ENCODE data around the gene SIRT5. TPM values are rescaled to one million over a fixed set of nuclear protein-coding genes. Genes with fewer than 3 reads are reported as not detected.

The SIRT5 gene
- total and polyA plus RNA-seq, 2 experiments from 2014 or later, result 16.3 to 21.7 TPM

GRCh38 chr6:13574149-13574570 is 241 bp upstream of the SIRT5 start:
- peak overlapping the region; percentile 61 for H3K4me3 ChIP-seq
- H3K36me3 ChIP-seq, result no peaks in the 10 kb centered on the region
- peak; percentile 94 to 96 for DNase-seq (ENCODE audit: low read depth in 1 of 2, low spot score in 1 of 2)
- H3K4me1 ChIP-seq (ENCODE audit: low read depth), result peaks cover 10% of the 10 kb centered on the region
- no peaks in the 10 kb centered on the region for H3K27me3 ChIP-seq
- peak; percentile 47 for TF ChIP-seq CTCF (IDR thresholded peaks at IDR 0.05; ENCODE audit: low read depth, low read length)
- no peaks in the 10 kb centered on the region for H3K9me3 ChIP-seq (ENCODE audit: low read depth)
- H3K27ac ChIP-seq, result peak overlapping the region; percentile 91

- H3K4me3 ChIP-seq, result peak overlapping the region; percentile 61
- no peaks in the 10 kb centered on the region for H3K9me3 ChIP-seq (ENCODE audit: low read depth)
- no peak for TF ChIP-seq CTCF (IDR thresholded peaks at IDR 0.05; ENCODE audit: low read depth, low read length)
- peak overlapping the region; percentile 56 for H3K27ac ChIP-seq
- H3K27me3 ChIP-seq, result no peaks in the 10 kb centered on the region
- peaks cover 15% of the 10 kb centered on the region for H3K4me1 ChIP-seq (ENCODE audit: low read depth)
- H3K36me3 ChIP-seq, result no peaks in the 10 kb centered on the region
- no peak for DNase-seq (ENCODE audit: low read depth in 1 of 2, low spot score in 1 of 2)
These were observed 975 bp downstream of the SIRT5 start for GRCh38 chr6:13575377-13575775.

- H3K27me3 ChIP-seq, result no peaks in the 10 kb centered on the region
- H3K4me3 ChIP-seq, result no peak overlapping the region
- DNase-seq (ENCODE audit: low read depth in 1 of 2, low spot score in 1 of 2), result no peak
- no peak overlapping the region for H3K27ac ChIP-seq
- TF ChIP-seq CTCF (IDR thresholded peaks at IDR 0.05; ENCODE audit: low read depth, low read length), result no peak
- H3K4me1 ChIP-seq (ENCODE audit: low read depth), result peaks cover 15% of the 10 kb centered on the region
- H3K36me3 ChIP-seq, result no peaks in the 10 kb centered on the region
- H3K9me3 ChIP-seq (ENCODE audit: low read depth), result no peaks in the 10 kb centered on the region
These were observed 1.6 kb downstream of the SIRT5 start for GRCh38 chr6:13576017-13576416.

GRCh38 chr6:13577926-13578325 is 3.5 kb downstream of the SIRT5 start:
- TF ChIP-seq CTCF (IDR thresholded peaks at IDR 0.05; ENCODE audit: low read depth, low read length), result no peak
- Histone ChIP-seq H3K27me3 (no peaks in the 10 kb centered on the region), H3K9me3 (ENCODE audit: low read depth) (no peaks in the 10 kb centered on the region), H3K4me1 (ENCODE audit: low read depth) (peaks cover 15% of the 10 kb centered on the region), H3K4me3 (no peak overlapping the region), H3K27ac (no peak overlapping the region), H3K36me3 (no peaks in the 10 kb centered on the region)
- no peak for DNase-seq (ENCODE audit: low read depth in 1 of 2, low spot score in 1 of 2)

GRCh38 chr6:13579911-13580310 is 5.5 kb downstream of the SIRT5 start:
- no peaks in the 10 kb centered on the region for H3K36me3 ChIP-seq
- no peak for TF ChIP-seq CTCF (IDR thresholded peaks at IDR 0.05; ENCODE audit: low read depth, low read length)
- no peak overlapping the region for H3K27ac ChIP-seq
- peaks cover 15% of the 10 kb centered on the region for H3K4me1 ChIP-seq (ENCODE audit: low read depth)
- no peaks in the 10 kb centered on the region for H3K27me3 ChIP-seq
- no peak overlapping the region for H3K4me3 ChIP-seq
- DNase-seq (ENCODE audit: low read depth in 1 of 2, low spot score in 1 of 2), result no peak
- no peaks in the 10 kb centered on the region for H3K9me3 ChIP-seq (ENCODE audit: low read depth)

All from cardiac muscle cell (in vitro differentiated cells and primary cell).